NCI-H82 treated with DMSO at 0.1 percent for 48 hours (cell line): ENCODE data around the gene KRT79.
A peak's percentile ranks its signal among the peaks of the same experiment; 100 is the strongest.

Source experiments
- DNase-seq: peaks from one replicate; lab custom pipeline; 2025; ENCODE audit not compliant: unreplicated experiment; lab: John Stamatoyannopoulos, UW

Gene KRT79

GRCh38 chr12:52819731-52820510, 14.2 kb downstream of the KRT79 start:
- DNase-seq, result no peak

- no peak for DNase-seq
Measured at GRCh38 chr12:52818887-52819420, 15.2 kb downstream of the KRT79 start.

- peak; percentile 55 for DNase-seq
Measured at GRCh38 chr12:52818388-52818787, 15.7 kb downstream of the KRT79 start.

GRCh38 chr12:52817699-52818238, 16.3 kb downstream of the KRT79 start:
- DNase-seq, result no peak

GRCh38 chr12:52817003-52817698, 17.0 kb downstream of the KRT79 start:
- no peak for DNase-seq

- no peak for DNase-seq
Measured at GRCh38 chr12:52815676-52816588, 18.2 kb downstream of the KRT79 start.

GRCh38 chr12:52815161-52815560, 18.9 kb downstream of the KRT79 start:
- no peak for DNase-seq

- DNase-seq, result no peak
Measured at GRCh38 chr12:52814710-52815155, 19.4 kb downstream of the KRT79 start.

GRCh38 chr12:52813885-52814709, 20.0 kb downstream of the KRT79 start, which contains the start of gene KRT4:
KRT4 (minus strand) TSS chr12:52814116; CDS start chr12:52814058, 58 bp downstream.
- DNase-seq, result no peak

GRCh38 chr12:52813203-52813819, 20.8 kb downstream of the KRT79 start:
- no peak for DNase-seq

- no peak for DNase-seq
Measured at GRCh38 chr12:52812749-52813148, 21.4 kb downstream of the KRT79 start.

GRCh38 chr12:52812073-52812400, 22.1 kb downstream of the KRT79 start:
- DNase-seq, result no peak

- no peak for DNase-seq
Measured at GRCh38 chr12:52811191-52812072, 22.7 kb downstream of the KRT79 start.

- DNase-seq, result no peak
Measured at GRCh38 chr12:52810554-52810953, 23.6 kb downstream of the KRT79 start.

- no peak for DNase-seq
Measured at GRCh38 chr12:52809166-52809565, 24.9 kb downstream of the KRT79 start.

GRCh38 chr12:52808573-52809160, 25.4 kb downstream of the KRT79 start:
- no peak for DNase-seq

- no peak for DNase-seq
Measured at GRCh38 chr12:52807544-52808470, 26.3 kb downstream of the KRT79 start.
